Prostate gland (tissue), 2 donors: ENCODE results near the gene CCR7. TPM values are rescaled to one million over a fixed set of nuclear protein-coding genes. Genes with fewer than 3 reads are reported as not detected.

ENCODE experiments used
- DNase-seq: peaks from one replicate; pipeline ENCODE4 v3.0.0-alpha.2; 2019; ENCODE audit warnings: low spot score
- H3K27ac ChIP-seq, 2 donors: fragments of 200-600 bp; sonication (generic); 2 replicates each; pipeline ENCODE4 v1.5.1; 2017 to 2019
- H3K27me3 ChIP-seq: fragments of 200-600 bp; sonication (generic); replicated peaks from 2 replicates; pipeline ENCODE4 v1.5.1; 2019; ENCODE audit not compliant: insufficient read depth
- H3K36me3 ChIP-seq, 2 donors: fragments of 200-600 bp; sonication (generic); 1 replicate in 1 of 2; 2 replicates in 1 of 2; pipeline versions ENCODE4 v1.5.1 to v1.8.1; 2017 to 2019
- H3K4me1 ChIP-seq: fragments of 200-600 bp; sonication (generic); replicated peaks from 2 replicates; pipeline ENCODE4 v1.5.1; 2019
- H3K4me3 ChIP-seq, 2 donors: fragments of 200-600 bp; sonication (generic); 2 replicates each; pipeline ENCODE4 v1.5.1; 2017 to 2019
- H3K9me3 ChIP-seq: fragments of 200-600 bp; sonication (generic); 2 replicates; pipeline ENCODE4 v1.5.1; 2017
- CTCF ChIP-seq, 4 experiments: fragments of 200-600 bp in 2 of 4; fragments of 450-650 bp in 2 of 4; sonication (generic) in 2 of 4; IDR thresholded peaks; 1 replicate in 3 of 4; 2 replicates in 1 of 4; pipeline ENCODE4 v1.5.1; 2016 to 2019; ENCODE audit warnings: antibody characterized with exemption in 4 of 4, mild to moderate bottlenecking in 2 of 4, moderate library complexity in 2 of 4
- POLR2A ChIP-seq: fragments of 450-650 bp; IDR thresholded peaks from one replicate; pipeline ENCODE4 v1.6.1; 2016; ENCODE audit warnings: antibody characterized with exemption, mild to moderate bottlenecking
- POLR2AphosphoS5 ChIP-seq: sonication (generic); formaldehyde crosslinking; IDR thresholded peaks from one replicate; pipeline ENCODE4 v1.6.1; 2017; ENCODE audit warnings: antibody characterized with exemption
- WGBS: methylation state at CpG from one replicate; pipeline ENCODE4 v1.1.5; 2018; 5-methylcytosine and 5-hydroxymethylcytosine counted together
- intact Hi-C: fragments of 100-400 bp; cut with DNase I; formaldehyde crosslinking; loops from one replicate; pipeline ENCODE4 v1.14.2; 2022
- total RNA-seq, 2 donors: library from RNA; depleted of rRNA; stranded (reverse); fragments of >200 nt; gene quantifications; one replicate each; pipeline ENCODE4 v1.1.0, GENCODE V29; 2016

CCR7 gene
- total RNA-seq, 2 donors from 2014 or later, result 0.40 TPM; not detected in 1

- DNase-seq, result no peak
- no peaks in the 10 kb centered on the region for H3K36me3 ChIP-seq
- 91% methylated on average over 13 of the region's 13 CpGs for WGBS
- H3K27ac ChIP-seq, result no peak overlapping the region
- no peaks in the 10 kb centered on the region for H3K27me3 ChIP-seq
- no peak for TF ChIP-seq CTCF (IDR thresholded peaks at IDR 0.05)
- no peak for TF ChIP-seq POLR2A
- TF ChIP-seq POLR2AphosphoS5, result no peak
- H3K4me3 ChIP-seq, result no peak overlapping the region
- intact Hi-C loops, result no loop called here
- no peaks in the 10 kb centered on the region for H3K9me3 ChIP-seq
- peaks cover 3% of the 10 kb centered on the region for H3K4me1 ChIP-seq
Observed at GRCh38 chr17:40564195-40564882, 933 bp downstream of the CCR7 start.

- H3K4me3 ChIP-seq, result no peak overlapping the region
- no peak for TF ChIP-seq POLR2A
- no peak for TF ChIP-seq CTCF (IDR thresholded peaks at IDR 0.05)
- no peak for TF ChIP-seq POLR2AphosphoS5
- DNase-seq, result no peak
- 77% methylated on average over 13 of the region's 13 CpGs for WGBS
- peaks cover 9% of the 10 kb centered on the region for H3K4me1 ChIP-seq
- H3K27me3 ChIP-seq, result no peaks in the 10 kb centered on the region
- no peaks in the 10 kb centered on the region for H3K36me3 ChIP-seq
- no peaks in the 10 kb centered on the region for H3K9me3 ChIP-seq
- no peak overlapping the region for H3K27ac ChIP-seq
- intact Hi-C loops, result no loop called here
Observed at GRCh38 chr17:40563220-40564052, 1.8 kb downstream of the CCR7 start.

- 97% methylated on average over 1 of the region's 1 CpG for WGBS
- no peaks in the 10 kb centered on the region for H3K27me3 ChIP-seq
- H3K36me3 ChIP-seq, result no peaks in the 10 kb centered on the region
- no peak overlapping the region for H3K4me3 ChIP-seq
- no peaks in the 10 kb centered on the region for H3K9me3 ChIP-seq
- H3K27ac ChIP-seq, result no peak overlapping the region
- peaks cover 13% of the 10 kb centered on the region for H3K4me1 ChIP-seq
- no peak for DNase-seq
- intact Hi-C loops, result no loop called here
- TF ChIP-seq POLR2A, result no peak
- no peak for TF ChIP-seq POLR2AphosphoS5
- no peak for TF ChIP-seq CTCF (IDR thresholded peaks at IDR 0.05)
Observed at GRCh38 chr17:40562838-40563219, 2.4 kb downstream of the CCR7 start.

- WGBS, result 84% methylated on average over 8 of the region's 8 CpGs
- no peaks in the 10 kb centered on the region for H3K9me3 ChIP-seq
- intact Hi-C loops, result loop anchor here (2.0 kb wide), 1 partner anchor 161 kb away; no protein-coding TSS in a partner anchor
- H3K27ac ChIP-seq, result no peak overlapping the region
- peaks cover 13% of the 10 kb centered on the region for H3K4me1 ChIP-seq
- H3K4me3 ChIP-seq, result no peak overlapping the region
- no peaks in the 10 kb centered on the region for H3K36me3 ChIP-seq
- H3K27me3 ChIP-seq, result no peaks in the 10 kb centered on the region
- no peak for TF ChIP-seq CTCF (IDR thresholded peaks at IDR 0.05)
- TF ChIP-seq POLR2AphosphoS5, result no peak
- TF ChIP-seq POLR2A, result no peak
- DNase-seq, result no peak
Observed at GRCh38 chr17:40561871-40562611, 3.2 kb downstream of the CCR7 start.
